HepG2 (cell line): Measurements from ENCODE around the gene OPN3. TPM values are rescaled to one million over a fixed set of nuclear protein-coding genes. Genes with fewer than 3 reads are reported as not detected.

ENCODE experiments used
- ATAC-seq: fragments of 200-7000 bp; cut with Tn5 transposase; 3 replicates; pipeline ENCODE4 v1.9.1; 2020; ENCODE audit warnings: mild to moderate bottlenecking, moderate library complexity
- BruUV-seq: library from RNA; stranded (reverse); fragments of 400-500 nt; replicated peaks from 2 replicates; lab custom pipeline; 2021; lab: Mats Ljungman, UMichigan
- CTCF ChIA-PET: fragments of 300-600 bp; formaldehyde crosslinking; extraction: SDS; loops from one replicate; lab custom pipeline; 2021; ENCODE audit warnings: low total read pairs, inconsistent platforms, low intra/inter-chr PET ratio; lab: Yijun Ruan, JAX
- POLR2A ChIA-PET: fragments of 350-600 bp; sonication (Branson Sonifier 250); formaldehyde crosslinking; loops from one replicate; lab custom pipeline; 2020; ENCODE audit warnings: antibody characterized with exemption, inconsistent platforms; lab: Yijun Ruan, JAX
- DNase-seq: peaks from one replicate; pipeline ENCODE4 v3.0.0-alpha.2; 2015; ENCODE audit warnings: low spot score
- FAIRE-seq: peaks from 3 replicates; lab custom pipeline; 2011; peaks lifted over from hg19 to GRCh38; lab: Jason Lieb, UNC
- H2AFZ ChIP-seq: one replicate; pipeline ENCODE4 v1.6.1; 2011; ENCODE audit warnings: low read length, inconsistent platforms
- H3K27ac ChIP-seq: fragments of 300-600 bp; 3 replicates; pipeline ENCODE4 v1.8.0; 2011; ENCODE audit warnings: mixed run types, mild to moderate bottlenecking, mixed read lengths, low read length, inconsistent platforms; ENCODE audit not compliant: insufficient read depth; ENCODE audit errors: extremely low read length
- H3K27me3 ChIP-seq, 2 experiments: fragments of 200-600 bp in 1 of 2; 2 replicates in 1 of 2; 3 replicates in 1 of 2; pipeline versions ENCODE4 v1.6.0 to v1.8.0; 2011; ENCODE audit warnings: low read length in 2 of 2, mild to moderate bottlenecking in 2 of 2, moderate library complexity in 2 of 2, inconsistent platforms in 1 of 2; ENCODE audit not compliant: insufficient read depth in 2 of 2, control insufficient read depth in 1 of 2
- H3K36me3 ChIP-seq, 2 experiments: fragments of 200-600 bp in 1 of 2; replicated peaks in 1 of 2; 2 replicates in 1 of 2; 3 replicates in 1 of 2; pipeline versions ENCODE4 v1.5.1 to v1.8.0; 2011; ENCODE audit warnings: low read length in 2 of 2, inconsistent platforms in 1 of 2; ENCODE audit not compliant: insufficient read depth in 2 of 2, control insufficient read depth in 1 of 2
- H3K4me1 ChIP-seq: 2 replicates; pipeline ENCODE4 v1.5.1; 2012; ENCODE audit warnings: low read length, inconsistent platforms; ENCODE audit not compliant: insufficient read depth
- H3K4me2 ChIP-seq: 2 replicates; pipeline ENCODE4 v1.6.0; 2011; ENCODE audit warnings: low read depth, low read length, inconsistent platforms
- H3K4me3 ChIP-seq, 3 experiments: fragments of 200-600 bp in 1 of 3; sonication (generic), shearing (Covaris generic) in 1 of 3; replicated peaks in 1 of 3; 2 replicates each; pipeline ENCODE4 v1.5.1; 2011 to 2016; ENCODE audit warnings: low read length in 3 of 3, inconsistent platforms in 2 of 3, low read depth in 2 of 3, mild to moderate bottlenecking in 2 of 3, control low read depth in 1 of 3, mixed read lengths in 1 of 3; ENCODE audit not compliant: insufficient read depth in 1 of 3
- H3K79me2 ChIP-seq: one replicate; pipeline ENCODE4 v1.6.1; 2011; ENCODE audit warnings: low read length, inconsistent platforms; ENCODE audit not compliant: insufficient read depth
- H3K9ac ChIP-seq: 2 replicates; pipeline ENCODE4 v1.6.0; 2011; ENCODE audit warnings: mild to moderate bottlenecking, low read depth, low read length, inconsistent platforms; ENCODE audit not compliant: insufficient read depth
- H3K9me3 ChIP-seq: 2 replicates; pipeline ENCODE4 v1.5.1; 2012; ENCODE audit warnings: mild to moderate bottlenecking, low read length
- H4K20me1 ChIP-seq: 2 replicates; pipeline ENCODE4 v1.6.0; 2011; ENCODE audit warnings: inconsistent platforms, mild to moderate bottlenecking, low read length, moderate library complexity; ENCODE audit not compliant: insufficient read depth
- NR2F6 ChIP-seq, 2 experiments: IDR thresholded peaks; 2 replicates each; pipeline ENCODE4 v1.6.1; 2016; ENCODE audit warnings: antibody characterized with exemption in 1 of 2, mild to moderate bottlenecking in 1 of 2
- POLR2AphosphoS5 ChIP-seq: IDR thresholded peaks from 2 replicates; pipeline ENCODE4 v1.6.1; 2012; ENCODE audit warnings: low read depth, low read length
- STAG1 ChIP-seq: sonication (generic); formaldehyde crosslinking; IDR thresholded peaks from 2 replicates; pipeline ENCODE4 v1.4.0; 2020; ENCODE audit warnings: missing genetic modification reagents
- ZKSCAN1 ChIP-seq: fragments of 150-350 bp; IDR thresholded peaks from 2 replicates; pipeline ENCODE4 v1.6.1; 2014; ENCODE audit warnings: low read length
- ZNF446 ChIP-seq: sonication (generic); formaldehyde crosslinking; IDR thresholded peaks from 2 replicates; pipeline ENCODE4 v1.5.0; 2020; ENCODE audit warnings: mild to moderate bottlenecking, missing genetic modification reagents
- ZNF761 ChIP-seq: sonication (generic); formaldehyde crosslinking; conservative IDR thresholded peaks from 2 replicates; pipeline ENCODE4 v1.4.0; 2020; ENCODE audit warnings: mild to moderate bottlenecking, missing genetic modification reagents
- ZNF850 ChIP-seq: sonication (generic); formaldehyde crosslinking; conservative IDR thresholded peaks from 2 replicates; pipeline ENCODE4 v1.9.0; 2021; ENCODE audit warnings: mild to moderate bottlenecking, missing genetic modification reagents
- WGBS: methylation state at CpG from one replicate; pipeline ENCODE4 v1.1.6; 2017; ENCODE audit warnings: low lambda C conversion rate; 5-methylcytosine and 5-hydroxymethylcytosine counted together
- in situ Hi-C: cut with HindIII; loops from 2 replicates; pipeline ENCODE4 v1.10.0; 2017; ENCODE audit warnings: low pct_unique_long_range_greater_than_20kb; ENCODE audit not compliant: extremely low pct_ligation_motif_present
- intact Hi-C: fragments of 100-400 bp; cut with micrococcal nuclease; formaldehyde crosslinking; loops from one replicate; pipeline ENCODE4 v1.10.0; 2022; ENCODE audit not compliant: unreplicated experiment
- polyA plus RNA-seq, 8 experiments: library from polyadenylated mRNA; depleted of rRNA in 3 of 8; stranded (reverse) in 7 of 8; unstranded in 1 of 8; fragments of >200 nt; fragmentation: Illumina TruSeq in 4 of 8; extraction: Trizol in 4 of 8; gene quantifications; 2 replicates each; pipeline versions ENCODE4 v1.2.1 to v1.2.3, GENCODE V29; 2011 to 2016; ENCODE audit warnings: low read depth in 4 of 8, missing spikeins in 1 of 8, mixed read lengths in 1 of 8; ENCODE audit not compliant: insufficient read depth in 1 of 8
- total RNA-seq, 5 experiments: library from RNA; depleted of rRNA; stranded (reverse); fragments of >200 nt; fragmentation: Illumina TruSeq; extraction: Trizol; gene quantifications; 2 replicates each; pipeline ENCODE4 v1.2.3, GENCODE V29; 2016; ENCODE audit warnings: low read depth in 1 of 5
- TF ChIP-seq, protein P1 (sequence below): sonication (generic); formaldehyde crosslinking; IDR thresholded peaks from 2 replicates; pipeline ENCODE4 v1.4.0; 2020; ENCODE audit warnings: missing genetic modification reagents
- TF ChIP-seq, protein P2 (sequence below): sonication (generic); formaldehyde crosslinking; IDR thresholded peaks from 2 replicates; pipeline ENCODE4 v1.5.0; 2020; ENCODE audit warnings: mild to moderate bottlenecking, missing genetic modification reagents, moderate library complexity

The OPN3 gene
- total and polyA plus RNA-seq, 2 of the 13 experiments (the other 11 are each of a cell fraction or from before 2014, with no cell fraction given): 17.4 to 23.0 TPM

DNA sequence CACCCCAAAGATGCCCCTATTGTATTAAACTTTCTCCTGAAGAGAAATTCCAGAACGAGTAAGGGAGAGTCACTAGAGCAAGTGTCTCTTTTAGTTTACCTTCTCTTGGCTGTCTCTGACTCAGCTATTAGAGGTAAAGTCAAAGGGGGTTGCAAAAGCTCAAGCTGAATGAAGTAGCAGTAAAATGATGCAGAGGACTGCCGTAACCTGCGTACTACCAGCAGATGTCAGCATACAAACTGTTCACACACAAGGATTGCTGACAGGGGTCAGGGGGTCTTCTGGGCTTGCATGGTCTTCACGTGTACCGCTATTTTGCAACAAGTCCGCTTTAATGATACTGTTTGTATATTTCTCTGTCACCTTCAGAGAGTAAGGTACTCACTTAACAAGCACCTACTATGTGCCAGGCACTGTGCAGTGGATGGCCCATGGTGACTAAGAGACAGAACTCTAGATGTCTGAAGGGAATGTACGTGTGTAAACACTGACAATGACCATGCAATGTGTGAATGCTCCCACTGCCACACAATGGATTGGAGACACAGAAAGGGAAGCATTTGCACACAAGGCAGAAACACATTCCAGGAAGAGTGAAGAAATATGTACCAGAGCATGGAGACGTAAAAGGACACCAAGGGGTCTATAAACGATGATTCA lies 34.9 kb downstream of the OPN3 start:
- intact Hi-C loops: no loop called here
- DNase-seq (peak; percentile 26), ATAC-seq (peak; percentile 75), FAIRE-seq (peak; percentile 12)
- WGBS: 88% methylated on average over 9 of the region's 9 CpGs
- H3K9me3 ChIP-seq: no peaks in the 10 kb centered on the region
- no peaks in the 10 kb centered on the region; a peak in 1 of 5 replicates for H3K27me3 ChIP-seq
- no peaks in the 10 kb centered on the region; the same call in 1 of the 2 replicates for H4K20me1 ChIP-seq
- in situ Hi-C loops: no loop called here
- TF ChIP-seq ZNF446 (CRISPR knock-in tag): no peak
- no peak for TF ChIP-seq POLR2AphosphoS5
- peak; percentile 35; the same call in 1 of the 2 replicates for TF ChIP-seq STAG1 (CRISPR knock-in tag)
- no peak for TF ChIP-seq ZNF850 (CRISPR knock-in tag)
- no peak for TF ChIP-seq ZNF761 (CRISPR knock-in tag)
- TF ChIP-seq NR2F6 (IDR thresholded peaks at IDR 0.05): no peak
- peak; percentile 30; the same call in 1 of the 2 replicates for TF ChIP-seq NR2F6 (CRISPR knock-in tag; IDR thresholded peaks at IDR 0.05)
- TF ChIP-seq, protein P1, sequence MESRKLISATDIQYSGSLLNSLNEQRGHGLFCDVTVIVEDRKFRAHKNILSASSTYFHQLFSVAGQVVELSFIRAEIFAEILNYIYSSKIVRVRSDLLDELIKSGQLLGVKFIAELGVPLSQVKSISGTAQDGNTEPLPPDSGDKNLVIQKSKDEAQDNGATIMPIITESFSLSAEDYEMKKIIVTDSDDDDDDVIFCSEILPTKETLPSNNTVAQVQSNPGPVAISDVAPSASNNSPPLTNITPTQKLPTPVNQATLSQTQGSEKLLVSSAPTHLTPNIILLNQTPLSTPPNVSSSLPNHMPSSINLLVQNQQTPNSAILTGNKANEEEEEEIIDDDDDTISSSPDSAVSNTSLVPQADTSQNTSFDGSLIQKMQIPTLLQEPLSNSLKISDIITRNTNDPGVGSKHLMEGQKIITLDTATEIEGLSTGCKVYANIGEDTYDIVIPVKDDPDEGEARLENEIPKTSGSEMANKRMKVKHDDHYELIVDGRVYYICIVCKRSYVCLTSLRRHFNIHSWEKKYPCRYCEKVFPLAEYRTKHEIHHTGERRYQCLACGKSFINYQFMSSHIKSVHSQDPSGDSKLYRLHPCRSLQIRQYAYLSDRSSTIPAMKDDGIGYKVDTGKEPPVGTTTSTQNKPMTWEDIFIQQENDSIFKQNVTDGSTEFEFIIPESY (CRISPR knock-in tag): peak; percentile 36; the same call in 1 of the 2 replicates
- peak; percentile 96 for TF ChIP-seq ZKSCAN1
- TF ChIP-seq, protein P2, sequence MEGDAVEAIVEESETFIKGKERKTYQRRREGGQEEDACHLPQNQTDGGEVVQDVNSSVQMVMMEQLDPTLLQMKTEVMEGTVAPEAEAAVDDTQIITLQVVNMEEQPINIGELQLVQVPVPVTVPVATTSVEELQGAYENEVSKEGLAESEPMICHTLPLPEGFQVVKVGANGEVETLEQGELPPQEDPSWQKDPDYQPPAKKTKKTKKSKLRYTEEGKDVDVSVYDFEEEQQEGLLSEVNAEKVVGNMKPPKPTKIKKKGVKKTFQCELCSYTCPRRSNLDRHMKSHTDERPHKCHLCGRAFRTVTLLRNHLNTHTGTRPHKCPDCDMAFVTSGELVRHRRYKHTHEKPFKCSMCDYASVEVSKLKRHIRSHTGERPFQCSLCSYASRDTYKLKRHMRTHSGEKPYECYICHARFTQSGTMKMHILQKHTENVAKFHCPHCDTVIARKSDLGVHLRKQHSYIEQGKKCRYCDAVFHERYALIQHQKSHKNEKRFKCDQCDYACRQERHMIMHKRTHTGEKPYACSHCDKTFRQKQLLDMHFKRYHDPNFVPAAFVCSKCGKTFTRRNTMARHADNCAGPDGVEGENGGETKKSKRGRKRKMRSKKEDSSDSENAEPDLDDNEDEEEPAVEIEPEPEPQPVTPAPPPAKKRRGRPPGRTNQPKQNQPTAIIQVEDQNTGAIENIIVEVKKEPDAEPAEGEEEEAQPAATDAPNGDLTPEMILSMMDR (CRISPR knock-in tag): peak; percentile 48
- H3K4me3 ChIP-seq: no peak overlapping the region
- no peak overlapping the region for H3K27ac ChIP-seq
- no peak overlapping the region for H3K4me2 ChIP-seq
- peaks cover 4% of the 10 kb centered on the region for H3K4me1 ChIP-seq
- H3K79me2 ChIP-seq: no peaks in the 10 kb centered on the region
- H2AFZ ChIP-seq: no peak overlapping the region
- H3K9ac ChIP-seq: no peak overlapping the region
- ChIA-PET CTCF (no interaction called here), POLR2A (no interaction called here)
- BruUV-seq: no TSS peak
- no peaks in the 10 kb centered on the region for H3K36me3 ChIP-seq
